ENCODE measurements around the gene GALNT18.

GRCh38 chr11:11461473-11461872 lies 160.3 kb downstream of the GALNT18 start:
- TF ChIP-seq, protein P1, sequence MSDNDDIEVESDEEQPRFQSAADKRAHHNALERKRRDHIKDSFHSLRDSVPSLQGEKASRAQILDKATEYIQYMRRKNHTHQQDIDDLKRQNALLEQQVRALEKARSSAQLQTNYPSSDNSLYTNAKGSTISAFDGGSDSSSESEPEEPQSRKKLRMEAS (IDR thresholded peaks at IDR 0.05) = no peak
- no peak for TF ChIP-seq CTCF (IDR thresholded peaks at IDR 0.05; ENCODE audit: low read depth, low read length, missing input control)
- no peak for TF ChIP-seq TAF1 (conservative IDR thresholded peaks at IDR 0.05)
- TF ChIP-seq RXRA (IDR thresholded peaks at IDR 0.05) = no peak
- TF ChIP-seq RAD21 (IDR thresholded peaks at IDR 0.05) = no peak
- TF ChIP-seq SP1 (IDR thresholded peaks at IDR 0.05) = no peak
- TF ChIP-seq ZBTB33 (IDR thresholded peaks at IDR 0.05) = no peak
- no peak for TF ChIP-seq REST (IDR thresholded peaks at IDR 0.05)
- no peak for TF ChIP-seq JUND (IDR thresholded peaks at IDR 0.05)
- TF ChIP-seq, protein P2, sequence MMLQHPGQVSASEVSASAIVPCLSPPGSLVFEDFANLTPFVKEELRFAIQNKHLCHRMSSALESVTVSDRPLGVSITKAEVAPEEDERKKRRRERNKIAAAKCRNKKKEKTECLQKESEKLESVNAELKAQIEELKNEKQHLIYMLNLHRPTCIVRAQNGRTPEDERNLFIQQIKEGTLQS (IDR thresholded peaks at IDR 0.05) = no peak
- TF ChIP-seq GABPA (IDR thresholded peaks at IDR 0.05 in 1 of 2, conservative IDR thresholded peaks at IDR 0.05 in 1 of 2) = no peak
- TF ChIP-seq EGR1 (IDR thresholded peaks at IDR 0.05; ENCODE audit: low read depth in 2 of 2) = no peak

Data from liver (tissue), 3 donors.